Type B pancreatic cell (in vitro differentiated cells): ENCODE data around the gene CHD8. TPM values are rescaled to one million over a fixed set of nuclear protein-coding genes. Genes with fewer than 3 reads are reported as not detected.
"Not testable (repeated sequence)": the region's sequence is repeated elsewhere in the genome, so short reads cannot be mapped to it uniquely, and the experiment has no call there.

ENCODE experiments used
- DNase-seq: peaks from one replicate; pipeline ENCODE4 v3.0.0; 2021; ENCODE audit warnings: mixed read lengths; ENCODE audit not compliant: unreplicated experiment; ENCODE audit errors: extremely low spot score
- H3K27ac Mint-ChIP-seq: 2 replicates; pipeline ENCODE4 v1.8.0; 2021; ENCODE audit warnings: mild to moderate bottlenecking, mixed read lengths
- H3K27me3 Mint-ChIP-seq: 2 replicates; pipeline ENCODE4 v1.8.0; 2021; ENCODE audit warnings: mixed read lengths
- H3K36me3 Mint-ChIP-seq: 2 replicates; pipeline ENCODE4 v1.8.0; 2021; ENCODE audit warnings: mixed read lengths
- H3K4me1 Mint-ChIP-seq: one replicate; pipeline ENCODE4 v1.8.0; 2021; ENCODE audit warnings: mixed read lengths; ENCODE audit not compliant: unreplicated experiment
- H3K4me3 Mint-ChIP-seq: 2 replicates; pipeline ENCODE4 v1.8.0; 2021; ENCODE audit warnings: mild to moderate bottlenecking, mixed read lengths
- H3K9me3 Mint-ChIP-seq: 2 replicates; pipeline ENCODE4 v1.8.0; 2021; ENCODE audit warnings: mixed read lengths
- CTCF ChIP-seq: fragments of 200-600 bp; sonication (generic); conservative IDR thresholded peaks from 2 replicates; pipeline ENCODE4 v1.5.0; 2021; ENCODE audit warnings: antibody characterized with exemption, mild to moderate bottlenecking
- total RNA-seq: library from RNA; stranded (reverse); gene quantifications from 2 replicates; pipeline ENCODE4 v1.2.1, GENCODE V29; 2021; ENCODE audit warnings: low replicate concordance

The CHD8 gene
- total RNA-seq, 1 donor from 2014 or later = 112 TPM

- Mint-ChIP-seq H3K4me3 (no peak overlapping the region), H3K27ac (no peak overlapping the region)
- DNase-seq = no peak
These were observed 6.1 kb downstream of the CHD8 start for GRCh38 chr14:21449899-21450216.

GRCh38 chr14:21442657-21443056 lies 13.3 kb downstream of the CHD8 start:
- H3K9me3 Mint-ChIP-seq, H3K27me3 Mint-ChIP-seq, H3K4me3 Mint-ChIP-seq, DNase-seq, H3K36me3 Mint-ChIP-seq, H3K27ac Mint-ChIP-seq: not testable (repeated sequence)
- peaks cover 21% of the 10 kb centered on the region for H3K4me1 Mint-ChIP-seq

More at GRCh38 chr14:21449899-21450216, 6.1 kb downstream of the CHD8 start:
- peaks cover 9% of the 10 kb centered on the region for H3K36me3 Mint-ChIP-seq
- H3K4me1 Mint-ChIP-seq = peaks cover 17% of the 10 kb centered on the region
- H3K9me3 Mint-ChIP-seq = no peaks in the 10 kb centered on the region
- no peaks in the 10 kb centered on the region for H3K27me3 Mint-ChIP-seq
- TF ChIP-seq CTCF = no peak

GRCh38 chr14:21440859-21441258 lies 15.1 kb downstream of the CHD8 start:
- DNase-seq = no peak
- Mint-ChIP-seq H3K9me3 (no peaks in the 10 kb centered on the region), H3K27ac (no peak overlapping the region), H3K4me1 (peaks cover 27% of the 10 kb centered on the region), H3K27me3 (no peaks in the 10 kb centered on the region), H3K36me3 (peaks cover 8% of the 10 kb centered on the region), H3K4me3 (no peak overlapping the region)
- no peak for TF ChIP-seq CTCF

GRCh38 chr14:21437063-21437901 lies 18.6 kb downstream of the CHD8 start:
- Mint-ChIP-seq H3K36me3 (peaks cover 15% of the 10 kb centered on the region), H3K4me3 (peak overlapping the region; percentile 95), H3K4me1 (peaks cover 23% of the 10 kb centered on the region), H3K27me3 (no peaks in the 10 kb centered on the region), H3K27ac (peak overlapping the region; percentile 93), H3K9me3 (no peaks in the 10 kb centered on the region)
- peak; percentile 99 for DNase-seq
- no peak for TF ChIP-seq CTCF

- TF ChIP-seq CTCF = no peak
- Mint-ChIP-seq H3K4me3 (peak overlapping the region; percentile 95), H3K4me1 (peaks cover 19% of the 10 kb centered on the region), H3K27me3 (no peaks in the 10 kb centered on the region), H3K27ac (peak overlapping the region; percentile 93), H3K36me3 (peaks cover 11% of the 10 kb centered on the region), H3K9me3 (no peaks in the 10 kb centered on the region)
- DNase-seq = no peak
These were observed 19.3 kb downstream of the CHD8 start for GRCh38 chr14:21436567-21437062.

GRCh38 chr14:21431126-21431525 lies 24.8 kb downstream of the CHD8 start:
- no peak for DNase-seq
- no peak overlapping the region for H3K4me3 Mint-ChIP-seq
- no peaks in the 10 kb centered on the region for H3K4me1 Mint-ChIP-seq
- peaks cover 31% of the 10 kb centered on the region for H3K36me3 Mint-ChIP-seq
- no peak overlapping the region for H3K27ac Mint-ChIP-seq
- no peak for TF ChIP-seq CTCF
- no peaks in the 10 kb centered on the region for H3K9me3 Mint-ChIP-seq
- H3K27me3 Mint-ChIP-seq = no peaks in the 10 kb centered on the region
